Cardiac muscle cell (in vitro differentiated cells and primary cell): ENCODE data around the gene CAMP. TPM values are rescaled to one million over a fixed set of nuclear protein-coding genes. Genes with fewer than 3 reads are reported as not detected.

Source experiments
- DNase-seq, 2 donors: peaks; one replicate each; pipeline versions ENCODE4 v3.0.0 to v3.0.0-alpha.2; 2010 to 2017; ENCODE audit warnings: low read depth in 1 of 2, low spot score in 1 of 2
- H3K27ac ChIP-seq: fragments of 200-600 bp; sonication (generic); 2 replicates; pipeline ENCODE4 v1.5.1; 2016
- H3K27me3 ChIP-seq: fragments of 200-600 bp; sonication (generic); 2 replicates; pipeline ENCODE4 v1.6.0; 2016; ENCODE audit warnings: control low read depth
- H3K36me3 ChIP-seq: fragments of 200-600 bp; sonication (generic); 2 replicates; pipeline ENCODE4 v1.5.1; 2016; ENCODE audit warnings: control low read depth
- H3K4me1 ChIP-seq: fragments of 200-600 bp; sonication (generic); 2 replicates; pipeline ENCODE4 v1.8.1; 2017; ENCODE audit warnings: low read depth, mild to moderate bottlenecking, mixed run types
- H3K4me3 ChIP-seq: fragments of 200-600 bp; sonication (generic); 2 replicates; pipeline ENCODE4 v1.5.1; 2016; ENCODE audit warnings: mild to moderate bottlenecking
- H3K9me3 ChIP-seq: fragments of 200-600 bp; sonication (generic); 2 replicates; pipeline ENCODE4 v1.5.1; 2017; ENCODE audit warnings: low read depth, mild to moderate bottlenecking, control low read depth
- polyA plus RNA-seq: library from polyadenylated mRNA; unstranded; fragments of >200 nt; fragmentation: Nextera tagmentation; extraction: Ambion mirVana; gene quantifications from 2 replicates; pipeline ENCODE4 v1.2.1, GENCODE V29; 2016
- total RNA-seq: library from RNA; depleted of rRNA; stranded (reverse); fragments of >200 nt; gene quantifications from 2 replicates; pipeline ENCODE4 v1.2.3, GENCODE V29; 2016
- TF ChIP-seq, protein P1 (sequence below): IDR thresholded peaks from 2 replicates; pipeline ENCODE4 v1.5.1; 2012; ENCODE audit warnings: low read depth, mild to moderate bottlenecking, low read length

Gene CAMP
- total and polyA plus RNA-seq, 2 experiments from 2014 or later = not detected

DNA sequence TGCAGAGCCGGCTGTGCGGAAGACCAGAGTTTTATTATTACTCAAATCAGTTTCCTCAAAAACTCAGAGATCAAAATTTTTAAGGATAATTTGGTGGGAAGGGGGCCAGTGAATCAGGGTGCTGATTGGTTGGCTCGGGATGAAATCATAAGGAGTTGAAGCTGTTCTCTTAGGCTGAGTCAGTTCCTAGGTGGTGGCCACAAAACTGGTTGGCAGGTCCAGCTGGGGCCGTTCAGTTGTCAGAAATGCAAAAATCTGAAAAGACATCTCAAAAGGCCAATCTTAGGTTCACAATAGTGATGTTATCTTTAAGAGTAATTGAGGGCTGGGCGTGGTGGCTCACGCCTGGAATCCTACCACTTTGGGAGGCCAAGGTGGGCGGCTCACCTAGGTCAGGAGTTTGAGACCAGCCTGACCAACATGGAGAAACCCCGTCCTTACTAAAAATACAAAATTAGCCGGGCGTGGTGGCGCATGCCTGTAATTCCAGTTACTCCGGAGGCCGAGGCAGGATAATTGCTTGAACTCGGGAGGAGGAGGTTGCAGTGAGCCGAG, 15.3 kb downstream of the CAMP start:
- no peak for DNase-seq
- Histone ChIP-seq H3K27ac (no peak overlapping the region), H3K4me3 (no peak overlapping the region), H3K27me3 (no peaks in the 10 kb centered on the region), H3K4me1 (peaks cover 9% of the 10 kb centered on the region), H3K36me3 (no peaks in the 10 kb centered on the region), H3K9me3 (no peaks in the 10 kb centered on the region)
- TF ChIP-seq, protein P1, sequence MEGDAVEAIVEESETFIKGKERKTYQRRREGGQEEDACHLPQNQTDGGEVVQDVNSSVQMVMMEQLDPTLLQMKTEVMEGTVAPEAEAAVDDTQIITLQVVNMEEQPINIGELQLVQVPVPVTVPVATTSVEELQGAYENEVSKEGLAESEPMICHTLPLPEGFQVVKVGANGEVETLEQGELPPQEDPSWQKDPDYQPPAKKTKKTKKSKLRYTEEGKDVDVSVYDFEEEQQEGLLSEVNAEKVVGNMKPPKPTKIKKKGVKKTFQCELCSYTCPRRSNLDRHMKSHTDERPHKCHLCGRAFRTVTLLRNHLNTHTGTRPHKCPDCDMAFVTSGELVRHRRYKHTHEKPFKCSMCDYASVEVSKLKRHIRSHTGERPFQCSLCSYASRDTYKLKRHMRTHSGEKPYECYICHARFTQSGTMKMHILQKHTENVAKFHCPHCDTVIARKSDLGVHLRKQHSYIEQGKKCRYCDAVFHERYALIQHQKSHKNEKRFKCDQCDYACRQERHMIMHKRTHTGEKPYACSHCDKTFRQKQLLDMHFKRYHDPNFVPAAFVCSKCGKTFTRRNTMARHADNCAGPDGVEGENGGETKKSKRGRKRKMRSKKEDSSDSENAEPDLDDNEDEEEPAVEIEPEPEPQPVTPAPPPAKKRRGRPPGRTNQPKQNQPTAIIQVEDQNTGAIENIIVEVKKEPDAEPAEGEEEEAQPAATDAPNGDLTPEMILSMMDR = no peak

DNA sequence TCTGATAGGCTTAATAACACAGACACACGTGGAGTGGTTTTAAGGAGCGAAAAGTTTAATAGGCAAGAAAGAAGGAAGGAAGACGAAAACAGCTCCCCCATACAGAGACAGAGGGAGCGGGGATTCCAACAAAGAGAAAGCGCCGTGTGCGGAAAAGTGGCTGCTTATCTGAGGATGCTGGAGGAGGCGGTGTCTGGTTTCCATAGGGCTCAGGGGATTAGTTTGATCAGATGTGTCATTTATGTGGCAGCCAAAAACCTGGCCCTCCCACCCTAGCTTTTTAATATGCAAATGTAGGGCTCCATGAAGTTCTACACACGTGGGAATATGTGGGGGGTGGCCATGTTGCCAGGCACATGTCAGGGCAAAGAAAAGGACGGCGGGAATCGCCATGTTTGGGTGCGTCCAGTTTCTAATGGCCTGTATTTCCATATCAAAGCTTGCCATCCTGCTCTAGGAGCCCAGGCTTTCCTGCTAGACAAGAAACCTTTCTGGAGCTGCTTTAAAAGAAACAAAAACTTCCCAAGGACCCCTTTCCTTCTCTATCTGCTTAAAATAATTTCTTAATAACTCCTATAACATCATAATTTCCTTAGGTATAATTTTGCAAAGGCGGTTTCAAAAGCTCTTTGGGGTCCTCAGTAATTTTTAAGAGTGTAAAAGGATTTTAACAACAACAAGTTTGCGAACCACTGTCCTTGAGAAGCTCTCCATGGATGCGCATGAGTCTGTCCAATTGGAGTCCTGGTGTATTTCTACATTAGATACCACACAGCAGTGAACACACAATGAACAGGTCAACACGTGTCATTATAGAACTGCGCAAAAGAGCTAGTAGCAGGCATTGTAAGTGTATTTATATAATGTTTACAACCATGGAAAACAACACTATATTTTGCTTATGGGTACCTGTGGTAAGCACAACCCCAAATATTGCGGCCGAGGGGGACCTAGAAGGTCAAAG, 17.0 kb downstream of the CAMP start:
- H3K27ac ChIP-seq = peak overlapping the region; percentile 32
- TF ChIP-seq, protein P1 = no peak
- H3K36me3 ChIP-seq = no peaks in the 10 kb centered on the region
- peaks cover 9% of the 10 kb centered on the region for H3K4me1 ChIP-seq
- H3K9me3 ChIP-seq = no peaks in the 10 kb centered on the region
- H3K4me3 ChIP-seq = peak overlapping the region; percentile 63
- no peak for DNase-seq
- H3K27me3 ChIP-seq = no peaks in the 10 kb centered on the region

DNA sequence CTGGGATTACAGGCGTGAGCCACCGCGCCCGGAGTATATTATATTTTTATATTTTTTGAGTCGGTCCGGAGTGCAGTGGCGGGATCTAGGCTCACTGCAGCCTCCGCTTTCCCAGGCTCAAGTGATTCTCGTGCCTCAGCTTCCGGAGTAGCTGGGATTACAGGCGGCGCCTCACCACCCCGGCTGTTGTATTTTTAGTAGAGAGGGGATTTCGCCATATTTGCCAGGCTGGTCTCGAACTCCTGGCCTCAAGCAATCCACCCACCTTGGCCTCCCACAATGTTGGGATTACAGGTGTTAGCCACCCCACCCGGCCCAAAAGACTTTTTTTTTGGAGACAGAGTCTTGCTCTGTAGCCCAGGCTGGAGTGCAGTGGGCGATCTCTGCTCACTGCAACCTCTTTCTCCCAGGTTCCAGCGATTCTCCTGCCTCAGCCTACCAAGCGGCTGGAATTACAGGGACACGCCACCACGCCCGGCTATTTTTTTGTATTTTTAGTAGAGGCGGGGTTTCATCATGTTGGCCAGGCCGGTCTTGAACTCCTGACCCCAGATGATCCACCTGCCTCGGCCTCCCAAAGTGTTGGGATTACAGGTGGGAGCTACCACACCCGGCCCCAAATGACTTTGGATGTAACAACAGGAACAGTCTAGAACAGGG, 18.6 kb downstream of the CAMP start:
- Histone ChIP-seq H3K36me3 (no peaks in the 10 kb centered on the region), H3K4me1 (peaks cover 9% of the 10 kb centered on the region), H3K9me3 (no peaks in the 10 kb centered on the region), H3K27me3 (no peaks in the 10 kb centered on the region), H3K4me3 (peak overlapping the region; percentile 63), H3K27ac (no peak overlapping the region)
- peak in 1 of 2 donors; percentile 30 for DNase-seq
- TF ChIP-seq, protein P1 = no peak

DNA sequence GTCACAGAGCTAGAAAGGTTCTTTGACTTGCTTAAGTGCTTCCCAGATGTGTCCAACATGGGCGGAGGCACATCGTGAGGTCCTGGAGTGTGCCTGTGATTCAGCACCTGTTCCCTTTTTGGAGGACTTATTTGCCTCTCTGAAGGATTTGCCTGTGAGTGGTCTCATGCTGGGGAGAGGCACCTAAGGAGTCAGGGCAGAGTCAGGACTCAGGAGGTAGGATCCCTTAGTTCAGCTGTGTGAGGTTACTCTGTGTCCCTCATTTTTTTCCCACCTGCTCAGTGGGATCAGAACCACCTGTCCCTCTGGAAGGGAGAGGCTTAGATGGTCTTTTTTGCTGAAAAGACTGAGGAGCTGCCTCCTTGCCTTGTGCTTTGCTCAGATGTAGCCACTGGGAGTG, 20.6 kb downstream of the CAMP start:
- Histone ChIP-seq H3K27me3 (no peaks in the 10 kb centered on the region), H3K4me3 (no peak overlapping the region), H3K4me1 (peaks cover 9% of the 10 kb centered on the region), H3K27ac (no peak overlapping the region), H3K9me3 (no peaks in the 10 kb centered on the region), H3K36me3 (no peaks in the 10 kb centered on the region)
- TF ChIP-seq, protein P1 = no peak
- no peak for DNase-seq

DNA sequence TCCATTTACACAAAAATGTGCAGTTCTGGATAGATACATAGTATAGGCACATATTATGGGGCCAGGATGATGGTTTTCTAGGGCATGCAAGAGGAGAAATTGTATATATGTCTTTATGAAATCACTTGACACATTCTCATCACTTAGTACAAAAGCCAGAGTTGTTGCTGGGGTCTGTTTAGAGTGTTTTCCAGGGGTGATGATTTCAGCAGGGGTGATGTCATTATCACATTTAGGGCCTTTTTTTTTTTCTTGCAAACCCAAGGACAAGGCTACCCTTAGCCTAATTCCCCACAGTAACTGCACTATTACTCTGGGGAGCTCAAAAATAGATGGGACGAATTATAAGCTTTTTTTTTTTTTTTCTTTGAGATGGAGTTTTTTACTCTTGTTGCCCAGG, 21.2 kb downstream of the CAMP start:
- no peaks in the 10 kb centered on the region for H3K27me3 ChIP-seq
- TF ChIP-seq, protein P1 = no peak
- H3K4me1 ChIP-seq = peaks cover 9% of the 10 kb centered on the region
- H3K27ac ChIP-seq = no peak overlapping the region
- H3K4me3 ChIP-seq = no peak overlapping the region
- peaks cover 3% of the 10 kb centered on the region for H3K36me3 ChIP-seq
- no peak for DNase-seq
- H3K9me3 ChIP-seq = no peaks in the 10 kb centered on the region
